ENCODE measurements around the gene SCN1A. TPM values are rescaled to one million over a fixed set of nuclear protein-coding genes. Genes with fewer than 3 reads are reported as not detected.

The SCN1A gene
- total and polyA plus RNA-seq, 2 of the 4 experiments (the other 2 are of a cell fraction): under 0.01 TPM; not detected in 1

- Histone ChIP-seq H4K8ac (ENCODE audit: low read depth in 2 of 2, low read length in 2 of 2) (no peak overlapping the region), H4K5ac (ENCODE audit: low read depth, low read length) (no peak overlapping the region), H2AK5ac (ENCODE audit: low read depth, low read length) (no peak overlapping the region), H3K4ac (ENCODE audit: low read depth, low read length) (no peak overlapping the region), H3K18ac (ENCODE audit: low read depth, low read length) (no peak overlapping the region), H3K23ac (ENCODE audit: low read depth, low read length) (no peak overlapping the region), H2AFZ (replicated peaks; ENCODE audit: low read length, poor library complexity) (no peak overlapping the region), H2AK9ac (replicated peaks; ENCODE audit: low read depth, low read length, poor library complexity) (no peak overlapping the region), H3K9me1 (ENCODE audit: insufficient read depth, low read length) (no peaks in the 10 kb centered on the region), H3K36me3 (ENCODE audit: control insufficient read depth, insufficient read depth, low read length) (no peaks in the 10 kb centered on the region), H3K9me3 (ENCODE audit: control insufficient read depth, insufficient read depth, low read length) (no peaks in the 10 kb centered on the region), H3K79me1 (ENCODE audit: low read depth in 1 of 2, low read length in 2 of 2) (no peaks in the 10 kb centered on the region), H2BK15ac (ENCODE audit: low read depth, low read length) (no peak overlapping the region), H4K20me1 (ENCODE audit: insufficient read depth, low read length) (no peaks in the 10 kb centered on the region), H3K4me3 (ENCODE audit: insufficient read depth, low read depth, low read length) (no peak overlapping the region), H3K14ac (replicated peaks; ENCODE audit: low read depth, low read length) (no peak overlapping the region), H3K27me3 (ENCODE audit: control insufficient read depth, insufficient read depth, low read length) (no peaks in the 10 kb centered on the region), H3K56ac (ENCODE audit: extremely low read depth, insufficient read depth, low read length) (no peak overlapping the region), H2BK120ac (ENCODE audit: low read depth, low read length) (no peak overlapping the region), H2BK20ac (ENCODE audit: low read depth, low read length) (no peak overlapping the region), H3K4me2 (ENCODE audit: low read depth, low read length) (no peak overlapping the region), H3K4me1 (ENCODE audit: control insufficient read depth, insufficient read depth, low read length) (peaks cover 3% of the 10 kb centered on the region), H3K9ac (ENCODE audit: low read depth, low read length) (no peak overlapping the region), H3K27ac (ENCODE audit: insufficient read depth, low read length) (no peak overlapping the region), H2BK5ac (ENCODE audit: low read depth, low read length, poor library complexity, severe bottlenecking) (no peak overlapping the region), H4K91ac (ENCODE audit: insufficient read depth, low read depth, low read length) (no peak overlapping the region)
- dilution Hi-C loops (cut with HindIII; ENCODE audit: low sequenced_read_pairs, unreplicated experiment) (no loop called here), in situ Hi-C loops (cut with MboI; ENCODE audit: low sequenced_read_pairs) (no loop called here), intact Hi-C loops (cut with micrococcal nuclease) (no loop called here)
- DNase-seq (no peak), ATAC-seq (ENCODE audit: low read depth) (no peak)
- no CpG with 5 or more reads among the region's 1 CpG for WGBS, 2 experiments (ENCODE audit: extremely low coverage in 2 of 2, insufficient read length in 1 of 2)
- BruUV-seq (replicated peaks): no TSS peak
- CTCF ChIA-PET: interaction anchor here (1.6 kb wide), 1 partner anchor 12 kb away, joined by 10 read pairs; no protein-coding TSS in a partner anchor
- TF ChIP-seq RFX5 (IDR thresholded peaks at IDR 0.05; ENCODE audit: low read depth, low read length) (no peak), MXI1 (IDR thresholded peaks at IDR 0.05; ENCODE audit: borderline replicate concordance, low read depth, low read length) (no peak), CEBPB (IDR thresholded peaks at IDR 0.05; ENCODE audit: low read depth, low read length) (no peak), BHLHE40 (IDR thresholded peaks at IDR 0.05; ENCODE audit: low read depth, low read length) (no peak), RCOR1 (IDR thresholded peaks at IDR 0.05; ENCODE audit: insufficient replicate concordance, low read length) (no peak), MAFK (IDR thresholded peaks at IDR 0.05; ENCODE audit: low read depth, low read length) (no peak), CTCF (conservative IDR thresholded peaks at IDR 0.05; ENCODE audit: low read depth, low read length) (no peak), POLR2A (IDR thresholded peaks at IDR 0.05; ENCODE audit: low read depth, low read length) (no peak), FOS (IDR thresholded peaks at IDR 0.05; ENCODE audit: low read depth, low read length) (no peak), CHD1 (IDR thresholded peaks at IDR 0.05; ENCODE audit: low read depth, low read length) (no peak), SMC3 (IDR thresholded peaks at IDR 0.05; ENCODE audit: low read depth, low read length) (no peak), MAZ (IDR thresholded peaks at IDR 0.05; ENCODE audit: borderline replicate concordance, low read depth, low read length) (no peak), RAD21 (IDR thresholded peaks at IDR 0.05; ENCODE audit: low read length) (no peak), NFE2L2 (IDR thresholded peaks at IDR 0.05; ENCODE audit: low read depth, low read length) (no peak)
- TF ChIP-seq, protein P1, sequence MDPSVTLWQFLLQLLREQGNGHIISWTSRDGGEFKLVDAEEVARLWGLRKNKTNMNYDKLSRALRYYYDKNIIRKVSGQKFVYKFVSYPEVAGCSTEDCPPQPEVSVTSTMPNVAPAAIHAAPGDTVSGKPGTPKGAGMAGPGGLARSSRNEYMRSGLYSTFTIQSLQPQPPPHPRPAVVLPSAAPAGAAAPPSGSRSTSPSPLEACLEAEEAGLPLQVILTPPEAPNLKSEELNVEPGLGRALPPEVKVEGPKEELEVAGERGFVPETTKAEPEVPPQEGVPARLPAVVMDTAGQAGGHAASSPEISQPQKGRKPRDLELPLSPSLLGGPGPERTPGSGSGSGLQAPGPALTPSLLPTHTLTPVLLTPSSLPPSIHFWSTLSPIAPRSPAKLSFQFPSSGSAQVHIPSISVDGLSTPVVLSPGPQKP (IDR thresholded peaks at IDR 0.05; ENCODE audit: borderline replicate concordance, low read depth, low read length): no peak
- TF ChIP-seq, protein P2, sequence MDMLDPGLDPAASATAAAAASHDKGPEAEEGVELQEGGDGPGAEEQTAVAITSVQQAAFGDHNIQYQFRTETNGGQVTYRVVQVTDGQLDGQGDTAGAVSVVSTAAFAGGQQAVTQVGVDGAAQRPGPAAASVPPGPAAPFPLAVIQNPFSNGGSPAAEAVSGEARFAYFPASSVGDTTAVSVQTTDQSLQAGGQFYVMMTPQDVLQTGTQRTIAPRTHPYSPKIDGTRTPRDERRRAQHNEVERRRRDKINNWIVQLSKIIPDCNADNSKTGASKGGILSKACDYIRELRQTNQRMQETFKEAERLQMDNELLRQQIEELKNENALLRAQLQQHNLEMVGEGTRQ (IDR thresholded peaks at IDR 0.05; ENCODE audit: low read depth, low read length): no peak
- POLR2A ChIA-PET (ENCODE audit: unreplicated experiment): no interaction called here
These were observed 33.5 kb downstream of the SCN1A start for GRCh38 chr2:166094325-166094724.
